ENCODE data around the gene BMP6.

The BMP6 gene

DNA sequence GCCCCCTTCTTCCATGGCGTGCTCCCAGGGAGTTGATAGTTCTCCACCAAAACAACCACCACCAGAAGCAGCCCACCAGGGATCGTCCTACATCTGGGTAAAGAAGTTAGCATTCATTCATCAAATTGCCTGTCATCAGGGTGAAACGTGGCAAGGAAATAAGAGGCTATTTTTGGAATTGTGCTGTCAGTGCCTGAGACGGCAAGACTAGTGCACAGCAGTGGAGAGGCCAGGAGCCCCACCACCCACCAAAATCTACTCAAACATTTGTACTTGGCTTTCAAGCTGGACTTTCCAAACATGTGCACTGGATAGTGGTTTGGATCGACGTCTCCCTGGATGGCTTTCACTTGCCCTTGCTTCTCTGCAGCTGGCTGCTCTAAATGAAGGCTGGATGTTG is 139.9 kb downstream of the BMP6 start:
- Histone ChIP-seq H3K9ac (ENCODE audit: low read length) (no peak overlapping the region), H3K4me2 (ENCODE audit: low read depth, low read length) (no peak overlapping the region), H3K4me3 (ENCODE audit: low read length) (no peak overlapping the region), H4K20me1 (ENCODE audit: insufficient read depth, low read length) (no peaks in the 10 kb centered on the region), H3K4me1 (ENCODE audit: low read length) (no peaks in the 10 kb centered on the region), H3K9me3 (replicated peaks; ENCODE audit: insufficient read depth, low read length) (no peaks in the 10 kb centered on the region), H3K36me3 (replicated peaks; ENCODE audit: insufficient read depth, low read length) (no peaks in the 10 kb centered on the region; the same call in 1 of the 2 replicates), H3K79me2 (ENCODE audit: low read length) (no peaks in the 10 kb centered on the region), H3K27me3 (replicated peaks; ENCODE audit: insufficient read depth, low read length) (no peaks in the 10 kb centered on the region), H3F3A (ENCODE audit: insufficient read depth, low read length) (no peaks in the 10 kb centered on the region), H3K27ac (ENCODE audit: low read length) (no peak overlapping the region), H3K9me2 (replicated peaks; ENCODE audit: insufficient read depth, low read length) (no peaks in the 10 kb centered on the region), H2AFZ (ENCODE audit: low read length) (no peak overlapping the region)
- TF ChIP-seq EZH2 (optimal IDR thresholded peaks at IDR 0.05; ENCODE audit: low read depth, low read length) (no peak), EZH2phosphoT487 (IDR thresholded peaks at IDR 0.05; ENCODE audit: low read length) (no peak)
- TF ChIP-seq, protein P1, sequence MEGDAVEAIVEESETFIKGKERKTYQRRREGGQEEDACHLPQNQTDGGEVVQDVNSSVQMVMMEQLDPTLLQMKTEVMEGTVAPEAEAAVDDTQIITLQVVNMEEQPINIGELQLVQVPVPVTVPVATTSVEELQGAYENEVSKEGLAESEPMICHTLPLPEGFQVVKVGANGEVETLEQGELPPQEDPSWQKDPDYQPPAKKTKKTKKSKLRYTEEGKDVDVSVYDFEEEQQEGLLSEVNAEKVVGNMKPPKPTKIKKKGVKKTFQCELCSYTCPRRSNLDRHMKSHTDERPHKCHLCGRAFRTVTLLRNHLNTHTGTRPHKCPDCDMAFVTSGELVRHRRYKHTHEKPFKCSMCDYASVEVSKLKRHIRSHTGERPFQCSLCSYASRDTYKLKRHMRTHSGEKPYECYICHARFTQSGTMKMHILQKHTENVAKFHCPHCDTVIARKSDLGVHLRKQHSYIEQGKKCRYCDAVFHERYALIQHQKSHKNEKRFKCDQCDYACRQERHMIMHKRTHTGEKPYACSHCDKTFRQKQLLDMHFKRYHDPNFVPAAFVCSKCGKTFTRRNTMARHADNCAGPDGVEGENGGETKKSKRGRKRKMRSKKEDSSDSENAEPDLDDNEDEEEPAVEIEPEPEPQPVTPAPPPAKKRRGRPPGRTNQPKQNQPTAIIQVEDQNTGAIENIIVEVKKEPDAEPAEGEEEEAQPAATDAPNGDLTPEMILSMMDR (IDR thresholded peaks at IDR 0.05; ENCODE audit: low read length), result no peak
- no peak for DNase-seq

DNA sequence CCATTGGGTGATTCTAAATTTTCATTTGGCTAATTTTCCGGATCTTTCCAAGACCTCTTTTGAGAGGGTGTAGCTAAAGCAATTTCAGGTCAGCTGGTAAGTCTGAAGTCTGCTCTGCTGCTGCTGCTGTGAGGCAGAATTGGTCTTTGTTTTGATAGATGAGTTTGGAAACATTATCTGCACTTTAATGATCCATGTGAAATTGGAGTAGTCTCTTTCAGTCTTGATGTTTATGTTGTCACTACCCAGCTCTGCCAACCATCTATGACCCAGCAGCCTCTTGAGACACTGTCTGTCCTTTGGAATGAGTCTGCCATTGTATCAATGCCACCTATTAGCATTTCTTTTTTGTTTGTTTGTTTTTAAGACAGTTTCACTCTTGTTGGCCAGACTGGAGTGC is 140.6 kb downstream of the BMP6 start:
- Histone ChIP-seq H3K9me2 (replicated peaks; ENCODE audit: insufficient read depth, low read length) (no peaks in the 10 kb centered on the region), H3K4me3 (ENCODE audit: low read length) (no peak overlapping the region), H3K4me2 (ENCODE audit: low read depth, low read length) (no peak overlapping the region), H3K36me3 (replicated peaks; ENCODE audit: insufficient read depth, low read length) (no peaks in the 10 kb centered on the region; the same call in 1 of the 2 replicates), H3K9me3 (replicated peaks; ENCODE audit: insufficient read depth, low read length) (no peaks in the 10 kb centered on the region), H3K27me3 (replicated peaks; ENCODE audit: insufficient read depth, low read length) (no peaks in the 10 kb centered on the region), H3F3A (ENCODE audit: insufficient read depth, low read length) (no peaks in the 10 kb centered on the region), H3K9ac (ENCODE audit: low read length) (no peak overlapping the region), H2AFZ (ENCODE audit: low read length) (no peak overlapping the region), H3K4me1 (ENCODE audit: low read length) (no peaks in the 10 kb centered on the region), H3K79me2 (ENCODE audit: low read length) (no peaks in the 10 kb centered on the region), H4K20me1 (ENCODE audit: insufficient read depth, low read length) (no peaks in the 10 kb centered on the region), H3K27ac (ENCODE audit: low read length) (no peak overlapping the region)
- no peak for DNase-seq
- TF ChIP-seq, protein P1 (IDR thresholded peaks at IDR 0.05; ENCODE audit: low read length), result no peak
- no peak for TF ChIP-seq EZH2 (optimal IDR thresholded peaks at IDR 0.05; ENCODE audit: low read depth, low read length)
- TF ChIP-seq EZH2phosphoT487 (IDR thresholded peaks at IDR 0.05; ENCODE audit: low read length), result no peak

DNA sequence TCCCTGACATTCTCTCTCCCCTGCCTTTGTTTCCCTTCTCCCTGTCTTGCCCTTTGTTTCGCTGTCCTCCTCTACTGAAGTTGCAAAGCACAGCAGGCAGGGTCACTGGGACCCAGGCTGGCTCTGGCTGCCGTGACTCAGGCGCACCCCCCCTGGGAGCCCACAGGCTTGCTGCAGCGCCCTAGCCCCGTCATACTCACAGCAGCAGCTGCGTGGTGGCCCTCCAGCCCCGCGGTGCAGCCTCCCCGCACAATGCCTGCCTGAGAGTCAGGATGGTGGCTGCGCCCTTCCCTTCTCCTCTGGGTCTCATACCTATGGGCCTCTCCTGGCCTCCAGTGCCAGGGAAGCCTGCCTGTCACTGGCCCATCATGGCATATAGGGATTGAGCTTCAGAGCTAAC is 143.0 kb downstream of the BMP6 start:
- no peaks in the 10 kb centered on the region for H3K9me2 ChIP-seq (replicated peaks; ENCODE audit: insufficient read depth, low read length)
- H3K9ac ChIP-seq (ENCODE audit: low read length), result no peak overlapping the region

More for the DNA sequence above, 143.0 kb downstream of the BMP6 start:
- Histone ChIP-seq H3K4me1 (ENCODE audit: low read length) (no peaks in the 10 kb centered on the region), H3K9me3 (replicated peaks; ENCODE audit: insufficient read depth, low read length) (no peaks in the 10 kb centered on the region), H2AFZ (ENCODE audit: low read length) (no peak overlapping the region), H3K4me2 (ENCODE audit: low read depth, low read length) (no peak overlapping the region), H4K20me1 (ENCODE audit: insufficient read depth, low read length) (no peaks in the 10 kb centered on the region), H3K4me3 (ENCODE audit: low read length) (no peak overlapping the region), H3K36me3 (replicated peaks; ENCODE audit: insufficient read depth, low read length) (no peaks in the 10 kb centered on the region; the same call in 1 of the 2 replicates), H3F3A (ENCODE audit: insufficient read depth, low read length) (peaks cover 3% of the 10 kb centered on the region; the same call in 1 of the 2 replicates), H3K27me3 (replicated peaks; ENCODE audit: insufficient read depth, low read length) (no peaks in the 10 kb centered on the region), H3K79me2 (ENCODE audit: low read length) (no peaks in the 10 kb centered on the region), H3K27ac (ENCODE audit: low read length) (no peak overlapping the region)
- DNase-seq, result no peak
- TF ChIP-seq EZH2phosphoT487 (IDR thresholded peaks at IDR 0.05; ENCODE audit: low read length) (no peak), EZH2 (optimal IDR thresholded peaks at IDR 0.05; ENCODE audit: low read depth, low read length) (no peak)
- TF ChIP-seq, protein P1 (IDR thresholded peaks at IDR 0.05; ENCODE audit: low read length), result no peak

All from MM.1S (cell line).